ENCODE measurements around the gene SPAG6. TPM values are rescaled to one million over a fixed set of nuclear protein-coding genes. Genes with fewer than 3 reads are reported as not detected.

SPAG6 gene
- polyA plus RNA-seq, 3 donors: 0.11 to 0.13 TPM; not detected in 1

DNA sequence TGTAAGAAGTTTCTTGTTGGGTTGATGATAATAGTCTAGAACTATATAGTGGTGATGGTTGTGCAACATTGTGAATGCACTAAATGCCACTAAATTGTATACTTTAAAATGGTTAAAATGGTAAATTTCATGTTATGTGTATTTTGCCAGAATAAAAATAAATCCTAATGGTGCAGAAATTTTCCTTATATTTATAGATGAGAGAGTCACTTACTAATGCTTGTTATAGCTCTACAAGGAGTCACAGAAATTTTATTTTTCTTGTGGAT, 21.1 kb downstream of the SPAG6 start:
- Histone ChIP-seq H2AFZ (ENCODE audit: insufficient read depth, low read depth, low read length, poor library complexity, severe bottlenecking) (no peak overlapping the region), H4K20me1 (ENCODE audit: insufficient read depth, low read length) (no peaks in the 10 kb centered on the region), H3K4me1 (ENCODE audit: control insufficient read depth in 1 of 2, insufficient read depth in 2 of 2, low read length in 2 of 2) (peaks cover 14 to 19% of the 10 kb centered on the region in 2 donors), H3K9ac (ENCODE audit: insufficient read depth, low read length, poor library complexity, severe bottlenecking) (no peak overlapping the region), H3K4me3 (replicated peaks in 1 of 3; ENCODE audit: low read depth in 2 of 3, low read length in 3 of 3) (no peak overlapping the region), H3K9me3 (replicated peaks in 1 of 2; ENCODE audit: control insufficient read depth in 1 of 2, insufficient read depth in 1 of 2, low read length in 2 of 2) (no peaks in the 10 kb centered on the region), H3K27ac (ENCODE audit: low read depth in 1 of 2, low read length in 2 of 2) (no peak overlapping the region), H3K27me3 (ENCODE audit: control insufficient read depth in 2 of 2, insufficient read depth in 2 of 2, low read length in 2 of 2) (no peaks in the 10 kb centered on the region), H3K4me2 (replicated peaks; ENCODE audit: extremely low read depth, low read length, poor library complexity, severe bottlenecking) (no peak overlapping the region), H3K36me3 (replicated peaks in 1 of 2; ENCODE audit: control insufficient read depth in 1 of 2, insufficient read depth in 2 of 2, low read length in 2 of 2) (no peaks in the 10 kb centered on the region), H3K79me2 (ENCODE audit: insufficient read depth, low read length) (no peaks in the 10 kb centered on the region)
- intact Hi-C loops (cut with micrococcal nuclease): no loop called here
- H3K4me3 Mint-ChIP-seq: no peak overlapping the region
- H3K27ac Mint-ChIP-seq: no peak overlapping the region
- no peaks in the 10 kb centered on the region for H3K9me3 Mint-ChIP-seq
- TF ChIP-seq, protein P1, sequence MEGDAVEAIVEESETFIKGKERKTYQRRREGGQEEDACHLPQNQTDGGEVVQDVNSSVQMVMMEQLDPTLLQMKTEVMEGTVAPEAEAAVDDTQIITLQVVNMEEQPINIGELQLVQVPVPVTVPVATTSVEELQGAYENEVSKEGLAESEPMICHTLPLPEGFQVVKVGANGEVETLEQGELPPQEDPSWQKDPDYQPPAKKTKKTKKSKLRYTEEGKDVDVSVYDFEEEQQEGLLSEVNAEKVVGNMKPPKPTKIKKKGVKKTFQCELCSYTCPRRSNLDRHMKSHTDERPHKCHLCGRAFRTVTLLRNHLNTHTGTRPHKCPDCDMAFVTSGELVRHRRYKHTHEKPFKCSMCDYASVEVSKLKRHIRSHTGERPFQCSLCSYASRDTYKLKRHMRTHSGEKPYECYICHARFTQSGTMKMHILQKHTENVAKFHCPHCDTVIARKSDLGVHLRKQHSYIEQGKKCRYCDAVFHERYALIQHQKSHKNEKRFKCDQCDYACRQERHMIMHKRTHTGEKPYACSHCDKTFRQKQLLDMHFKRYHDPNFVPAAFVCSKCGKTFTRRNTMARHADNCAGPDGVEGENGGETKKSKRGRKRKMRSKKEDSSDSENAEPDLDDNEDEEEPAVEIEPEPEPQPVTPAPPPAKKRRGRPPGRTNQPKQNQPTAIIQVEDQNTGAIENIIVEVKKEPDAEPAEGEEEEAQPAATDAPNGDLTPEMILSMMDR (IDR thresholded peaks at IDR 0.05): no peak
- no peak for DNase-seq
- H3K4me1 Mint-ChIP-seq: peaks cover 23% of the 10 kb centered on the region
- no peaks in the 10 kb centered on the region for H3K36me3 Mint-ChIP-seq
- H3K27me3 Mint-ChIP-seq (ENCODE audit: low read depth in 3 of 3): peaks cover 0 to 4% (median 0%) of the 10 kb centered on the region in 3 donors

DNA sequence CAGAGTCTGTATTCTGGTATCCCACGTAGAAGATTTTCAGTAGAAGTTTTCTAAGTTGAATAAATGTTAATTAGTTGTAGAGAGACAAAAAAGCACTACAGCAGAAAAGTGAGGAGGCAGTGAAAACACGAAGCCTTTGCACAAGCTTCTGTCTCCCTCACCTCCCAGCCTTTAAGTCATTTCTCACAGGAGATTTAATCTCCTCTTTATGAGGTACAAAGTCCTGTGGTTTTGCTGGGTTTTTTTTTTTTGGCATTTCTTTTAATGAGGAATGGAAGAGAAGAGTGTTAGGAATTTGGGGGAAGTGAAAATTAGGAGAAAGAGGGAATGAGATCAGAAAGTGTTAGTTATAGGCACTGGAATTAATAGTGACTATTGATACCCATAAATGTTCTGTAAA, 21.5 kb downstream of the SPAG6 start:
- H3K9me3 Mint-ChIP-seq: no peaks in the 10 kb centered on the region
- Histone ChIP-seq H3K4me2 (replicated peaks; ENCODE audit: extremely low read depth, low read length, poor library complexity, severe bottlenecking) (no peak overlapping the region), H2AFZ (ENCODE audit: insufficient read depth, low read depth, low read length, poor library complexity, severe bottlenecking) (no peak overlapping the region), H3K9ac (ENCODE audit: insufficient read depth, low read length, poor library complexity, severe bottlenecking) (no peak overlapping the region), H3K4me1 (ENCODE audit: control insufficient read depth in 1 of 2, insufficient read depth in 2 of 2, low read length in 2 of 2) (peaks cover 14 to 19% of the 10 kb centered on the region in 2 donors), H3K79me2 (ENCODE audit: insufficient read depth, low read length) (no peaks in the 10 kb centered on the region), H4K20me1 (ENCODE audit: insufficient read depth, low read length) (no peaks in the 10 kb centered on the region), H3K27me3 (ENCODE audit: control insufficient read depth in 2 of 2, insufficient read depth in 2 of 2, low read length in 2 of 2) (no peaks in the 10 kb centered on the region), H3K36me3 (replicated peaks in 1 of 2; ENCODE audit: control insufficient read depth in 1 of 2, insufficient read depth in 2 of 2, low read length in 2 of 2) (no peaks in the 10 kb centered on the region), H3K27ac (ENCODE audit: low read depth in 1 of 2, low read length in 2 of 2) (no peak overlapping the region), H3K4me3 (replicated peaks in 1 of 3; ENCODE audit: low read depth in 2 of 3, low read length in 3 of 3) (no peak overlapping the region), H3K9me3 (replicated peaks in 1 of 2; ENCODE audit: control insufficient read depth in 1 of 2, insufficient read depth in 1 of 2, low read length in 2 of 2) (no peaks in the 10 kb centered on the region)
- intact Hi-C loops (cut with micrococcal nuclease): no loop called here
- TF ChIP-seq, protein P1 (IDR thresholded peaks at IDR 0.05): no peak
- no peaks in the 10 kb centered on the region for H3K36me3 Mint-ChIP-seq
- peaks cover 0 to 4% (median 0%) of the 10 kb centered on the region in 3 donors for H3K27me3 Mint-ChIP-seq (ENCODE audit: low read depth in 3 of 3)
- H3K4me1 Mint-ChIP-seq: peaks cover 23% of the 10 kb centered on the region
- no peak overlapping the region for H3K4me3 Mint-ChIP-seq
- no CpG with 5 or more reads among the region's 2 CpGs for WGBS (ENCODE audit: insufficient coverage)
- no peak overlapping the region for H3K27ac Mint-ChIP-seq
- DNase-seq: no peak

Data from CD14-positive monocyte (primary cell).